T-helper 2 cell treated with Interferon-gamma antibody and Interleukin-4, amounts not matched to agents 5 μg/mL and 100 μg/mL, for 36 hours (primary cell): Measurements from ENCODE around the gene RNGTT.
"Not testable (repeated sequence)": the region's sequence is repeated elsewhere in the genome, so short reads cannot be mapped to it uniquely, and the experiment has no call there.

ENCODE experiments used
- DNase-seq: peaks from one replicate; pipeline ENCODE4 v3.0.0; 2021; ENCODE audit warnings: low spot score
- H3K27ac Mint-ChIP-seq: one replicate; pipeline ENCODE4 v1.8.0; 2021; ENCODE audit warnings: mild to moderate bottlenecking, mixed read lengths
- H3K27me3 Mint-ChIP-seq: one replicate; pipeline ENCODE4 v1.8.0; 2021; ENCODE audit warnings: low read depth, mixed read lengths
- H3K36me3 Mint-ChIP-seq: one replicate; pipeline ENCODE4 v1.8.0; 2021; ENCODE audit warnings: low read depth, mixed read lengths
- H3K4me1 Mint-ChIP-seq: one replicate; pipeline ENCODE4 v1.8.0; 2021; ENCODE audit warnings: low read depth, mixed read lengths
- H3K4me3 Mint-ChIP-seq: one replicate; pipeline ENCODE4 v1.8.0; 2022; ENCODE audit warnings: mild to moderate bottlenecking, moderate library complexity, mixed read lengths
- H3K9me3 Mint-ChIP-seq: one replicate; pipeline ENCODE4 v1.8.0; 2021; ENCODE audit warnings: mixed read lengths

Gene RNGTT

GRCh38 chr6:88985901-88986300 is 22.5 kb upstream of the RNGTT start:
- H3K4me3 Mint-ChIP-seq: no peak overlapping the region
- H3K27ac Mint-ChIP-seq: no peak overlapping the region
- DNase-seq: no peak
- H3K4me1 Mint-ChIP-seq: peaks cover 2% of the 10 kb centered on the region
- peaks cover 4% of the 10 kb centered on the region for H3K27me3 Mint-ChIP-seq
- no peaks in the 10 kb centered on the region for H3K36me3 Mint-ChIP-seq
- H3K9me3 Mint-ChIP-seq: no peaks in the 10 kb centered on the region

- Mint-ChIP-seq H3K36me3 (no peaks in the 10 kb centered on the region), H3K9me3 (no peaks in the 10 kb centered on the region), H3K4me3 (no peak overlapping the region), H3K4me1 (peaks cover 2% of the 10 kb centered on the region), H3K27me3 (peaks cover 5% of the 10 kb centered on the region), H3K27ac (no peak overlapping the region)
- DNase-seq: no peak
These were observed 21.2 kb upstream of the RNGTT start for GRCh38 chr6:88984606-88985005.

GRCh38 chr6:88984152-88984551 is 20.7 kb upstream of the RNGTT start:
- Mint-ChIP-seq H3K27me3 (peaks cover 5% of the 10 kb centered on the region), H3K27ac (no peak overlapping the region), H3K9me3 (no peaks in the 10 kb centered on the region), H3K36me3 (no peaks in the 10 kb centered on the region), H3K4me3 (no peak overlapping the region), H3K4me1 (peaks cover 2% of the 10 kb centered on the region)
- DNase-seq: no peak

GRCh38 chr6:88983532-88983931 is 20.1 kb upstream of the RNGTT start:
- H3K27me3 Mint-ChIP-seq: peaks cover 5% of the 10 kb centered on the region
- peaks cover 2% of the 10 kb centered on the region for H3K4me1 Mint-ChIP-seq
- DNase-seq: no peak
- no peaks in the 10 kb centered on the region for H3K9me3 Mint-ChIP-seq
- H3K27ac Mint-ChIP-seq: no peak overlapping the region
- no peak overlapping the region for H3K4me3 Mint-ChIP-seq
- no peaks in the 10 kb centered on the region for H3K36me3 Mint-ChIP-seq

DNA sequence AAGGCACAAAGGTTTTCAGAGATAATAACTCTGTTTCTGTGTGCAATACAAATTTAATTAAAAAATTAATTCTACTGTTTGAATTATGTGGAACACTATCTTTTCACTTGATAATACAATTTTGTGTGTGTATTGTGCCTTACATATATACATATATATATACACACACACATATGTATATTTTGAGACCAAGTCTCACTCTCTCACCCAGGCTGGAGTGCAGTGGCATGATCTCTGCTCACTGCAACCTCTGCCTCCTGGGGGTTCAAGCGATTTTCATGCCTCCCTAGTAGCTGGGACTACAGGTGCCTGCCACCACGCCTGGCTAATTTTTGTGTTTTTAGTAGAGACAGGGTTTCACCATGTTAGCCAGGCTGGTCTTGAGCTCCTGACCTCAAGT is 19.7 kb upstream of the RNGTT start:
- H3K36me3 Mint-ChIP-seq, DNase-seq, H3K4me1 Mint-ChIP-seq, H3K9me3 Mint-ChIP-seq, H3K4me3 Mint-ChIP-seq, H3K27me3 Mint-ChIP-seq, H3K27ac Mint-ChIP-seq: not testable (repeated sequence)

DNA sequence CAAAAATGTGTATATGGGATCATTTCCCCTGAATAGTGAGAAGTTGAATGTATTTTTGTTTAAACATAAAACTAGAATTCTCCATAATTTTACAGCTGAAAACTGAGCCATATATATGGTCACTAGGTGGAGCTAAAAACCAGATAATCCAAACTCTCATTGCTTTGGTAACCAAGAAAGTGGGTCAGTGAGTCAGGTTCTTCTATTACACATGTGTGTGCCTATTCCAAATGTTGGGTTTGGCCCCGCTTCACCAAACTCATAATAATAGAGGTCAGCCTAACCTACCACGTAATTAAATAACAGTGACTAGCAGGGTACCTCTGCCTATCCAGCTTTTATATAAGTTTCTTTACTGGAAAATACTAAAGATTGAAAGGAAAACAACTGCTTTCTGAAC is 19.3 kb upstream of the RNGTT start:
- H3K4me1 Mint-ChIP-seq: peaks cover 2% of the 10 kb centered on the region

GRCh38 chr6:88975369-88975768 is 12.0 kb upstream of the RNGTT start:
- no peak overlapping the region for H3K4me3 Mint-ChIP-seq
- peaks cover 5% of the 10 kb centered on the region for H3K27me3 Mint-ChIP-seq
- DNase-seq: no peak
- no peaks in the 10 kb centered on the region for H3K4me1 Mint-ChIP-seq
- H3K27ac Mint-ChIP-seq: no peak overlapping the region
- no peaks in the 10 kb centered on the region for H3K9me3 Mint-ChIP-seq
- H3K36me3 Mint-ChIP-seq: no peaks in the 10 kb centered on the region

More for the DNA sequence above, 19.3 kb upstream of the RNGTT start:
- Mint-ChIP-seq H3K36me3 (no peaks in the 10 kb centered on the region), H3K27ac (no peak overlapping the region), H3K4me3 (no peak overlapping the region), H3K27me3 (peaks cover 5% of the 10 kb centered on the region), H3K9me3 (no peaks in the 10 kb centered on the region)
- peak; percentile 20 for DNase-seq

DNA sequence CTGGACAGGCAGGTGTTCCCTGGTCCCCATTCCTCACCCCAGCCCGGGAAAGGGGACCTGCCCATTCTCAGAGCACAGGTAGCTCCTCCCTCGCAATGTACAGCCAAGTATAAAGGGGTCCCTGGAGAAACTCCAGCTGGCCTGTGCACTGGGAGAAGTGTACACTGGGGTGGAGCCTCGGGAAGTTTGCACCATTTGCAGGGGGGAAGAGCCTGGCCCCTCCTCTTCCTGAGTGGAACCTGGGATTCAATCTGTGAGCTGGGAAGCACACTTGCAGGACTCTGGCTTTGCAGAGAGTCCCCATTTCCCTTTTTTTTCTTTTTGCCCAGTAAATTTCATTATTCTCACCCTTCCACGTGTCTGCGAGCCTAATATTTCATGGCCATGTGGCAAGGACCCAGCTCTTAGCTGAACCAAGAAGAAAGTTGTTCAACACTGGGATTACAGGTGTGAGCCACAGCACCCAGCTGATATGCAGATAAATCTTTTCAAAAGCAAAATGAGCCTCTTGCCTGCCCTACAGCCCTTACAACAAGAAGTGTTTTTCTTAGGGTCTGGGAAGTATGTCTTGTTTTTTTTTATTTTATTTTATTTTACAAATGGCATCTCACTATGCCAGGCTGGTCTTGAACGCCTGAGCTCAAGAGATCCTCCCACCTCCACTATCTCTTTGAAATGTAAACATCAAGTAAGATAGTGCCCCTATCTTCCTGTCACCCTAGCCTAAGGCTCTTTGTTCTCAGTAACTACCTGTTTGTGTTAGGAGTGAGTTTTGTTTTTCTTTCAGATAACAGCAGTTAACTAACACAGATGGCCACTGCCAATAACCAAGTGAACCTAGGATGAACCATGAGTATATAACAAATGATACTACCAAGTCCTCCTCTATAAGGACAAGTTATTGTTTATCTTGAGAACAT is 9.3 kb upstream of the RNGTT start:
- no peak overlapping the region for H3K27ac Mint-ChIP-seq
- no peaks in the 10 kb centered on the region for H3K4me1 Mint-ChIP-seq
- no peak overlapping the region for H3K4me3 Mint-ChIP-seq
- H3K9me3 Mint-ChIP-seq: peaks cover 7% of the 10 kb centered on the region
- no peak for DNase-seq
- H3K36me3 Mint-ChIP-seq: no peaks in the 10 kb centered on the region
- H3K27me3 Mint-ChIP-seq: peaks cover 5% of the 10 kb centered on the region

DNA sequence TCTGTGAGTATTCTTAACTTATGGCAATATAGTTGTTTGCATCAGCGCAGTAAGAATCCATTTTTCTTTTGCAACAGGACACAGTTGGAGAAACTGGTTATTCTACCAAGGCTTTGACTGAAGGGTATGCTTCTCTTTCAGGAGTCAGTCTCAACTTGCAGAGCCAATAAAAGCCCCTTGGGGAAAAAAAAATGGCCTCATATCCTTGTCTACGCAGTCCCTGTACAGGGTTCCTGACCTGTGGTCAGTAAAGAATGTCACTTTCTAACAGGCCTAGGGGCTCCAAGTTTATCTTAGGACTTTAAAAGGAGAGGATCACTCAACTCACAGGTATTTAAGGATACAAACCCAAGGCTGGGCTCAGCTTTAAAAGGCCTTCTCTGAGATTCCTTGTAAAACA is 6.9 kb upstream of the RNGTT start:
- H3K27ac Mint-ChIP-seq: no peak overlapping the region
- no peak for DNase-seq
- no peak overlapping the region for H3K4me3 Mint-ChIP-seq
- peaks cover 5% of the 10 kb centered on the region for H3K27me3 Mint-ChIP-seq
- no peaks in the 10 kb centered on the region for H3K36me3 Mint-ChIP-seq
- peaks cover 12% of the 10 kb centered on the region for H3K9me3 Mint-ChIP-seq
- peaks cover 1% of the 10 kb centered on the region for H3K4me1 Mint-ChIP-seq

DNA sequence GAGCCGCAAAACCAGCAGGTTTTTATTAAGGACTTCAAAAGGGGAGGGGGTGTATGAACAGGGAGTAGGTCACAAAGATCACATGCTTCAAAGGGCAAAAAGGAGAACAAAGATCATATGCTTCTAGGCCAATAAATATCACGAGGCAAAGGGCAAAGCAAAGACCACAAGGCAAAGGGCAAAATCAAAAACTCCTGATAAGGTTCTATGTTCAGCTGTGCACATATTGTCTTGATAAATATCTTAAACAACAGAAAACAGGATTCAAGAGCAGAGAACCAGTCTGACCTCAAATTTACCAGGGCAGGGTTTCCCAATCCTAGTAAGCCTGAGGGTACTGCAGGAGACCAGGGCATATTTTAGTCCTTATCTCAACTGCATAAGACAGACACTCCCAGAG is 5.8 kb upstream of the RNGTT start:
- H3K27me3 Mint-ChIP-seq, H3K4me3 Mint-ChIP-seq, DNase-seq, H3K27ac Mint-ChIP-seq, H3K4me1 Mint-ChIP-seq, H3K36me3 Mint-ChIP-seq: not testable (repeated sequence)
- peaks cover 12% of the 10 kb centered on the region for H3K9me3 Mint-ChIP-seq

DNA sequence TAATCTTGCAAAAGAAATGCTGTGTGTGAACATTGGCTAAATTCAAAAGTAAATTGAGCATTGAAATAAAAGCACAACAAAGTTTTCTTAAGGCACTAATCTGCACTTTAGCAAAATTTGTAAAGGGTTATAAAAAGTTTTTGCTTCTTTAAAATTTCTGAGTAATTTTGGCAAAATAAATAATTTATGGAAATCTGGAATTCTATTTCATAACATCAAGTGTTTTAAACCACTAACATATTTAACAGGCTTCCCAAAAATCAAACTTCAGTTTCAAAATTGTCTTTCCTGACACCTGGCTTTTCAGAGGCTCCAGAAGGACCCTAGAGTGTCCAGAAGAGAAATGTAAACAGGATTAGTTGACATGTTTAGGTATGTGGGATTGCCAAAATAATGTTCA is 4.5 kb upstream of the RNGTT start:
- Mint-ChIP-seq H3K36me3 (peaks cover 3% of the 10 kb centered on the region), H3K27ac (no peak overlapping the region), H3K4me1 (peaks cover 12% of the 10 kb centered on the region), H3K9me3 (peaks cover 12% of the 10 kb centered on the region), H3K27me3 (no peaks in the 10 kb centered on the region), H3K4me3 (no peak overlapping the region)
- DNase-seq: no peak

GRCh38 chr6:88965691-88966090 is 2.3 kb upstream of the RNGTT start:
- peaks cover 7% of the 10 kb centered on the region for H3K36me3 Mint-ChIP-seq
- peaks cover 12% of the 10 kb centered on the region for H3K9me3 Mint-ChIP-seq
- H3K4me3 Mint-ChIP-seq: no peak overlapping the region

DNA sequence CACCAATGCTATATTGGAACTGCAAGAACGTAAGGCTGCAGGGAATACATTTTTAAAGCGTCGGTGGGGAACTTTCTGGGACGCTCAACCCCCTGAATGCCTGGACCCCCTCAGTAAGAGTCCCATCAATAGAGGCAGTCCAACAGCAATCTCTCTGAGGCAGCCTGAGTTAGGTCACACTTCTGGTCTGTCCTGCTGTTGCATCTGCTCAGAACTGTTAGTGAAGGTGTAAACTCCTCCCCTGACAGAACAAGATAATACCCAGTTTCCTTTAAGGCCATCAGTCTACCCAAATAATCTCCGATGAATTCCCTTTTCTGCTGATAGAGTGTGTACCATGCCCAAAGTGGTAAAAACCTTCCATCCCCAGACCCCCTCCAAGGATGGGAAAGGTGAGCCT is 1.1 kb upstream of the RNGTT start:
- Mint-ChIP-seq H3K36me3 (peaks cover 10% of the 10 kb centered on the region), H3K27me3 (no peaks in the 10 kb centered on the region), H3K9me3 (peaks cover 12% of the 10 kb centered on the region), H3K4me3 (peak overlapping the region; percentile 97), H3K4me1 (peaks cover 22% of the 10 kb centered on the region), H3K27ac (no peak overlapping the region)
- DNase-seq: no peak

More at GRCh38 chr6:88965691-88966090, 2.3 kb upstream of the RNGTT start:
- Mint-ChIP-seq H3K27ac (no peak overlapping the region), H3K27me3 (no peaks in the 10 kb centered on the region), H3K4me1 (peaks cover 16% of the 10 kb centered on the region)
- no peak for DNase-seq

DNA sequence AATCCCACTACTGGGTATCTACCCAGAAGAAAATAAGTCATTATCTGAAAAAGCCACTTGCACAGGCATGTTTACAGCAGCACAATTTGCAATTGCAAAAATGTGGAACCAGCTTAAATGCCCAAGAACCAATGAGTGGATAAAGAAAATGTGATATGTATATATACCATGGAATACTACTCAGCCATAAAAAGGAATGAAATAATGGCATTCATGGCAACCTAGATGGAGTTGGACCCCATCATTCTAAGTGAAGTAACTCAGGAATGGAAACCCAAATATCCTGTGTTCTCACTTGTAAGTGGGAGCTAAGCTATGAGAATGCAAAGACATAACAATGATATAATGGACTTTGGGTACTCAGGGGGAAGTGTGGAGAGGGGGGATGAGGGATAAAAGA is 4.6 kb downstream of the RNGTT start:
- Mint-ChIP-seq H3K27ac (no peak overlapping the region), H3K36me3 (peaks cover 31% of the 10 kb centered on the region), H3K9me3 (peaks cover 10% of the 10 kb centered on the region), H3K27me3 (no peaks in the 10 kb centered on the region), H3K4me3 (no peak overlapping the region), H3K4me1 (peaks cover 19% of the 10 kb centered on the region)
- no peak for DNase-seq
